ENCODE data around the gene JPH3.

Gene JPH3

GRCh38 chr16:87681981-87682570 lies 79.8 kb downstream of the JPH3 start:
- no peak overlapping the region for H3K4me3 ChIP-seq
- no peaks in the 10 kb centered on the region for H3K27me3 ChIP-seq
- H3K9ac ChIP-seq = no peak overlapping the region
- H3K4me1 ChIP-seq = peaks cover 13% of the 10 kb centered on the region
- H3K36me3 ChIP-seq = no peaks in the 10 kb centered on the region
- H4K20me1 ChIP-seq = no peaks in the 10 kb centered on the region
- no peaks in the 10 kb centered on the region for H3K9me3 ChIP-seq
- peak overlapping the region; percentile 23; the same call in 1 of the 2 replicates for H3K4me2 ChIP-seq
- no peak for TF ChIP-seq Cebpa-rat (IDR thresholded peaks at IDR 0.05)
- no peak overlapping the region for H3K27ac ChIP-seq

GRCh38 chr16:87682852-87683399 lies 80.6 kb downstream of the JPH3 start:
- no peak overlapping the region for H3K4me3 ChIP-seq
- H3K27ac ChIP-seq = no peak overlapping the region
- H3K27me3 ChIP-seq = no peaks in the 10 kb centered on the region
- H3K4me1 ChIP-seq = peaks cover 20% of the 10 kb centered on the region
- H3K9me3 ChIP-seq = no peaks in the 10 kb centered on the region
- H4K20me1 ChIP-seq = no peaks in the 10 kb centered on the region
- no peak overlapping the region for H3K4me2 ChIP-seq
- H3K36me3 ChIP-seq = no peaks in the 10 kb centered on the region
- TF ChIP-seq Cebpa-rat (IDR thresholded peaks at IDR 0.05) = no peak
- H3K9ac ChIP-seq = no peak overlapping the region

- Histone ChIP-seq H3K4me2 (no peak overlapping the region), H3K36me3 (no peaks in the 10 kb centered on the region), H3K9me3 (no peaks in the 10 kb centered on the region), H3K4me1 (peaks cover 20% of the 10 kb centered on the region), H3K9ac (no peak overlapping the region), H3K27me3 (no peaks in the 10 kb centered on the region), H3K27ac (no peak overlapping the region), H3K4me3 (no peak overlapping the region), H4K20me1 (no peaks in the 10 kb centered on the region)
- no peak for TF ChIP-seq Cebpa-rat (IDR thresholded peaks at IDR 0.05)
Measured at GRCh38 chr16:87684106-87684677, 81.9 kb downstream of the JPH3 start.

DNA sequence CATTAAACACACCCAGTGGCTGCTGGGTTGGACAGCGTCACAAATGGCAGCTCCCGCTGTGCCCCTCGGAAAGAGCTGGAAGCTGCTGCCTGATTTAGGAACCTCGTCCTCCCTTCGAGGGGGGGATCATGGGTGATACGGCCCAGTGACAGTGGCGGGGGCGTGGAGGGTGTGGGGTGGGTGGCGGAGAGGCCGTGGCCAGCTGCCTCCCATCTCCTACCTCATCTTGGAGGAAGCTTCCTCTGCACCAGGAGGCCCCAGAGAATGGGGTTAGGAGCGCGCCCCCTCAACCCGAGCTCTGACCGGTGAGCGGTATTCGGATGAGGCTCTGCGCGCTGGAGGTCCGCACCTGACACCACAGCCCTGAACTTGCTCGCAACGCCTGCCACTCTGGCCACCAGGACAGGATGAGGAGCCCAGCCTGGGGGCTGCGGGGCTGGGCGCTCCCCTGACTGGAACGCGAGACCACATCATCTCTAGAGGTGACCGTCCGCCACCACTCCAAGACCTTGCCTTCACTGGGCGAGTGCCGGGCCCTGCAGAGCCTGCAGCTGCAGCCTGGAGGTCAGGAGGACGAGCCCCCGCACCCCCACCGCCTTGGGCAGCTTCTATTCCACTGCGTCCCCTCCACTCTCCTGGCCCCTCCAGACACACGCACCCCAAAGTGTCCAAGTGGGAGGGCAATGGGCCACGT lies 82.5 kb downstream of the JPH3 start:
- Histone ChIP-seq H3K36me3 (no peaks in the 10 kb centered on the region), H3K4me2 (no peak overlapping the region), H3K9ac (no peak overlapping the region), H3K27ac (no peak overlapping the region), H3K9me3 (no peaks in the 10 kb centered on the region), H4K20me1 (no peaks in the 10 kb centered on the region), H3K4me3 (no peak overlapping the region), H3K4me1 (peaks cover 20% of the 10 kb centered on the region), H3K27me3 (no peaks in the 10 kb centered on the region)
- TF ChIP-seq Cebpa-rat (IDR thresholded peaks at IDR 0.05) = no peak

DNA sequence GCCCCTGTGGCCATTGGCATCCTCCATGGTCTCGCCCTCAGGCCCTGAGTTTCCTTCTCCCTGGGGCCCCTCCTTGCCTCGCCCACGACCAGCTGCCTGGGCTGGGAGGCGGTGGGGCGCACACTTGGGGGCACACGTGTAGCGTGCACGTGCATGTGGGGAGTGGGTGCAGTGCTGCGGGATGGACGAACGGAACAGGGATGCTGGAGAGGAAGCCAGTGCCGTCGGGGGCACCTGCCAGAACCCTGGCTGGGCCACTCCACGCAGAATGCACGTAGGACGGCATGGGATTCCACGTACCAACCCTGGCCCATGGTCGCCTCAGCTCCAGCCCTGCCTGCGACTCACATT lies 83.1 kb downstream of the JPH3 start:
- TF ChIP-seq Cebpa-rat (IDR thresholded peaks at IDR 0.05) = no peak
- no peaks in the 10 kb centered on the region for H3K36me3 ChIP-seq
- H3K4me2 ChIP-seq = no peak overlapping the region
- H3K9me3 ChIP-seq = no peaks in the 10 kb centered on the region
- peaks cover 20% of the 10 kb centered on the region for H3K4me1 ChIP-seq
- H3K27ac ChIP-seq = no peak overlapping the region
- no peaks in the 10 kb centered on the region for H4K20me1 ChIP-seq
- H3K27me3 ChIP-seq = no peaks in the 10 kb centered on the region
- H3K9ac ChIP-seq = no peak overlapping the region
- no peak overlapping the region for H3K4me3 ChIP-seq

DNA sequence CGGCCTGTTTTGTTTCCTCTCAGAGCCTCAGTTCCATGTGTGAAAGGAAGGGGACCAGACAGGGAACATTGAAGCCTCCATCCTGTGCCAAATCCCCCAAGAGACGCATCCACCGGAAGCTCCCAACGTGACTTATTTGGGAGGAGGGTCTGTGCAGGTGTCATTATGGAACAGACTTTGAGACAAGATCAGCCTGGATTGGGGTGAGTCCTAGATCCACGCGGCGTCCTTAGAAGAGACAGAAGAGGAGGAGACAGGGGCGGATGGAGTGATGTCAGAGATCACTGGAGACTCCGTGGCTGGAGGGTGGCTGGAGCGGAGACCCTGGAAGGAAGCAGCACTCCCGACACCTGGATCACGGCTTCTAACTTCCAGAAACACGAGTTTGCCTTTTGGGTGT lies 83.5 kb downstream of the JPH3 start:
- no peaks in the 10 kb centered on the region for H4K20me1 ChIP-seq
- peaks cover 23% of the 10 kb centered on the region for H3K4me1 ChIP-seq
- no peaks in the 10 kb centered on the region for H3K36me3 ChIP-seq
- H3K4me3 ChIP-seq = no peak overlapping the region
- no peaks in the 10 kb centered on the region for H3K9me3 ChIP-seq
- H3K27me3 ChIP-seq = no peaks in the 10 kb centered on the region
- no peak for TF ChIP-seq Cebpa-rat (IDR thresholded peaks at IDR 0.05)
- no peak overlapping the region for H3K27ac ChIP-seq
- no peak overlapping the region for H3K9ac ChIP-seq
- no peak overlapping the region for H3K4me2 ChIP-seq

GRCh38 chr16:87686697-87687096 lies 84.4 kb downstream of the JPH3 start:
- TF ChIP-seq Cebpa-rat (IDR thresholded peaks at IDR 0.05) = no peak
- H3K9me3 ChIP-seq = no peaks in the 10 kb centered on the region

DNA sequence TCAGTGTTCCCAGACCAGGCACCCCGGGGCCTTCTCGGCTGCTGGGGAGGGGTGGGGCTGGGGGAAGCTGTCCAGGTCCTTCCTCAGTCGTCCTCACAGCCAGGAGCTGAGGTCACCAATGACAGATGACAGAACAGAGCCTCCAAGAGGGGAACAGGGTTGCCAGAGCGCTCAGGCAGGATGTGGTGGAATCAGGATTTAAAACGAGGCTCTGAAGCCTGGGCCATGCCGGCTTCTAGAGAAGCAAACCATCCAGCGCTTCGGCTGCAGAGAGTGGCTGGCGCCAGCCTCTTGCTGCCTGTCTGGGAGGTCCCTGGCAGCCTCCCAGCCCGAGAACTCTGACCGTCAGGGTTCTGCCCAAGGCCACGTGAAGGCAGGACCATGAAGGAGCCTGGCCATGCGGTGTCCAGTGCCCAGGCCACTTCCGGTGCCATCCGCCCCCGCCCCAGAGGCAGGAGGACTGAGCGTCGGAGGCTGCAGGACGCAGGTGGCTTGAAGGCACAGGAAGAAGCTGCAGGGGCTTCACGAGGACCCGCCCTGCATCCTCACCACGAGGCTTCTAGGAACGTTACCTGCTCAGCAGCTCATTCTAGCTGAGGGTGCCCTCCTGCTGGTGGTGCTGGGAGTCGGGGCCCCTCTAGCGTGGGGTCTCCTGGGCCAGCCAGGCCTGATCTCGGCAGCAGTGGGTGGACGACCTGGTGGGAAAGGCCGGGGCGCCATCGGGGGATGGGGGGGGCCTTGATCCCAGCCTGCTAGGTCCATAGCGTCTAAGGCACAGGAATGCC lies 85.0 kb downstream of the JPH3 start:
- TF ChIP-seq Cebpa-rat (IDR thresholded peaks at IDR 0.05) = no peak
- Histone ChIP-seq H3K4me1 (peaks cover 31% of the 10 kb centered on the region), H3K27me3 (no peaks in the 10 kb centered on the region)

More at GRCh38 chr16:87686697-87687096, 84.4 kb downstream of the JPH3 start:
- peaks cover 31% of the 10 kb centered on the region for H3K4me1 ChIP-seq
- no peaks in the 10 kb centered on the region for H3K27me3 ChIP-seq
- no peak overlapping the region for H3K4me2 ChIP-seq
- no peaks in the 10 kb centered on the region for H4K20me1 ChIP-seq
- no peak overlapping the region for H3K4me3 ChIP-seq
- H3K9ac ChIP-seq = no peak overlapping the region
- H3K36me3 ChIP-seq = no peaks in the 10 kb centered on the region
- no peak overlapping the region for H3K27ac ChIP-seq

GRCh38 chr16:87687998-87688529 lies 85.8 kb downstream of the JPH3 start:
- H3K9ac ChIP-seq = no peak overlapping the region
- no peak overlapping the region for H3K4me2 ChIP-seq
- peaks cover 33% of the 10 kb centered on the region for H3K4me1 ChIP-seq
- H3K27ac ChIP-seq = no peak overlapping the region
- no peak for TF ChIP-seq Cebpa-rat (IDR thresholded peaks at IDR 0.05)
- H3K4me3 ChIP-seq = no peak overlapping the region
- 0 out of 2 replicates have a peak, but pooled peaks cover 5% of the 10 kb centered on the region for H4K20me1 ChIP-seq
- no peaks in the 10 kb centered on the region for H3K36me3 ChIP-seq
- no peaks in the 10 kb centered on the region for H3K27me3 ChIP-seq
- no peaks in the 10 kb centered on the region for H3K9me3 ChIP-seq

More for the DNA sequence above, 85.0 kb downstream of the JPH3 start:
- Histone ChIP-seq H3K36me3 (no peaks in the 10 kb centered on the region), H3K4me3 (no peak overlapping the region), H3K4me2 (peak overlapping the region; percentile 22; the same call in 1 of the 2 replicates), H4K20me1 (no peaks in the 10 kb centered on the region), H3K27ac (0 out of 2 replicates have a peak overlapping the region, but pooled peaks have one; percentile 22), H3K9me3 (no peaks in the 10 kb centered on the region), H3K9ac (no peak overlapping the region)
